Measurements from ENCODE around the gene NXPH4.

Gene NXPH4

GRCh38 chr12:57218030-57218853 lies 1.6 kb downstream of the NXPH4 start:
- peak overlapping the region; percentile 70 for H3K27ac ChIP-seq
- no peak for TF ChIP-seq ZFX (IDR thresholded peaks at IDR 0.05; ENCODE audit: borderline replicate concordance)

- TF ChIP-seq CTCF (IDR thresholded peaks at IDR 0.05) (no peak), ZFX (IDR thresholded peaks at IDR 0.05; ENCODE audit: borderline replicate concordance) (no peak)
- peak overlapping the region; percentile 70 for H3K27ac ChIP-seq
Observed at GRCh38 chr12:57219205-57219992, 2.8 kb downstream of the NXPH4 start.

- no peak for TF ChIP-seq CTCF (IDR thresholded peaks at IDR 0.05)
- TF ChIP-seq ZFX (IDR thresholded peaks at IDR 0.05; ENCODE audit: borderline replicate concordance): no peak
- H3K27ac ChIP-seq: no peak overlapping the region
Observed at GRCh38 chr12:57219993-57220754, 3.6 kb downstream of the NXPH4 start.

GRCh38 chr12:57220770-57221168 lies 4.2 kb downstream of the NXPH4 start:
- no peak overlapping the region for H3K27ac ChIP-seq
- no peak for TF ChIP-seq ZFX (IDR thresholded peaks at IDR 0.05; ENCODE audit: borderline replicate concordance)
- no peak for TF ChIP-seq CTCF (IDR thresholded peaks at IDR 0.05)

GRCh38 chr12:57221169-57221917 lies 4.7 kb downstream of the NXPH4 start:
- no peak for TF ChIP-seq CTCF (IDR thresholded peaks at IDR 0.05)
- TF ChIP-seq ZFX (IDR thresholded peaks at IDR 0.05; ENCODE audit: borderline replicate concordance): no peak
- no peak overlapping the region for H3K27ac ChIP-seq

GRCh38 chr12:57222286-57223190 lies 5.9 kb downstream of the NXPH4 start:
- H3K27ac ChIP-seq: no peak overlapping the region
- TF ChIP-seq CTCF (IDR thresholded peaks at IDR 0.05) (no peak), ZFX (IDR thresholded peaks at IDR 0.05; ENCODE audit: borderline replicate concordance) (no peak)
